GM19043 (cell line): ENCODE data around the gene FEZF1.
"Not testable (repeated sequence)": the region's sequence is repeated elsewhere in the genome, so short reads cannot be mapped to it uniquely, and the experiment has no call there.

ENCODE experiments used
- ATAC-seq: cut with Tn5 transposase; IDR thresholded peaks from one replicate; pipeline ENCODE4 v1.9.1; 2021; ENCODE audit warnings: low read depth; ENCODE audit not compliant: unreplicated experiment

The FEZF1 gene

GRCh38 chr7:122309421-122309820 lies 4.9 kb upstream of the FEZF1 start:
- no peak for ATAC-seq

GRCh38 chr7:122307228-122307621 lies 2.7 kb upstream of the FEZF1 start:
- ATAC-seq = no peak

GRCh38 chr7:122306320-122307227 lies 2.0 kb upstream of the FEZF1 start:
- ATAC-seq = no peak

- ATAC-seq = no peak
Measured at GRCh38 chr7:122305475-122306319, 1.1 kb upstream of the FEZF1 start.

GRCh38 chr7:122304996-122305421 lies 459 bp upstream of the FEZF1 start:
- no peak for ATAC-seq

GRCh38 chr7:122303531-122304318 lies 825 bp downstream of the FEZF1 start:
- ATAC-seq = no peak

GRCh38 chr7:122302761-122303530 lies 1.6 kb downstream of the FEZF1 start:
- no peak for ATAC-seq

GRCh38 chr7:122301858-122302760 lies 2.4 kb downstream of the FEZF1 start:
- no peak for ATAC-seq

- ATAC-seq = no peak
Measured at GRCh38 chr7:122300956-122301833, 3.4 kb downstream of the FEZF1 start.

GRCh38 chr7:122300211-122300932 lies 4.2 kb downstream of the FEZF1 start:
- ATAC-seq = no peak

- no peak for ATAC-seq
Measured at GRCh38 chr7:122299624-122300210, 4.8 kb downstream of the FEZF1 start.

GRCh38 chr7:122298618-122299017 lies 5.9 kb downstream of the FEZF1 start:
- ATAC-seq = no peak

- no peak for ATAC-seq
Measured at GRCh38 chr7:122298131-122298530, 6.4 kb downstream of the FEZF1 start.

- no peak for ATAC-seq
Measured at GRCh38 chr7:122291189-122291588, 13.4 kb downstream of the FEZF1 start.

GRCh38 chr7:122290476-122290875 lies 14.1 kb downstream of the FEZF1 start:
- ATAC-seq = no peak

GRCh38 chr7:122289426-122289825 lies 15.1 kb downstream of the FEZF1 start:
- no peak for ATAC-seq

GRCh38 chr7:122284608-122285007 lies 19.9 kb downstream of the FEZF1 start:
- not testable (repeated sequence) for ATAC-seq
